MM.1S (cell line): ENCODE data around the gene CLEC2L.

ENCODE experiments used
- EZH2 ChIP-seq: fragments of 300-600 bp; sonication (generic); optimal IDR thresholded peaks from 2 replicates; pipeline ENCODE3; 2017; ENCODE audit warnings: low read depth, mild to moderate bottlenecking, antibody characterized with exemption, low read length, mixed read lengths
- EZH2phosphoT487 ChIP-seq: fragments of 300-600 bp; sonication (generic); IDR thresholded peaks from 2 replicates; pipeline ENCODE4 v1.6.1; 2018; ENCODE audit warnings: antibody characterized with exemption, low read length
- TF ChIP-seq, protein P1 (sequence below): fragments of 300-600 bp; sonication (generic); IDR thresholded peaks from 2 replicates; pipeline ENCODE4 v1.5.1; 2016; ENCODE audit warnings: antibody characterized with exemption, low read length, mixed read lengths

GRCh38 chr7:139582671-139583155 lies 59.2 kb downstream of the CLEC2L start:
- TF ChIP-seq, protein P1, sequence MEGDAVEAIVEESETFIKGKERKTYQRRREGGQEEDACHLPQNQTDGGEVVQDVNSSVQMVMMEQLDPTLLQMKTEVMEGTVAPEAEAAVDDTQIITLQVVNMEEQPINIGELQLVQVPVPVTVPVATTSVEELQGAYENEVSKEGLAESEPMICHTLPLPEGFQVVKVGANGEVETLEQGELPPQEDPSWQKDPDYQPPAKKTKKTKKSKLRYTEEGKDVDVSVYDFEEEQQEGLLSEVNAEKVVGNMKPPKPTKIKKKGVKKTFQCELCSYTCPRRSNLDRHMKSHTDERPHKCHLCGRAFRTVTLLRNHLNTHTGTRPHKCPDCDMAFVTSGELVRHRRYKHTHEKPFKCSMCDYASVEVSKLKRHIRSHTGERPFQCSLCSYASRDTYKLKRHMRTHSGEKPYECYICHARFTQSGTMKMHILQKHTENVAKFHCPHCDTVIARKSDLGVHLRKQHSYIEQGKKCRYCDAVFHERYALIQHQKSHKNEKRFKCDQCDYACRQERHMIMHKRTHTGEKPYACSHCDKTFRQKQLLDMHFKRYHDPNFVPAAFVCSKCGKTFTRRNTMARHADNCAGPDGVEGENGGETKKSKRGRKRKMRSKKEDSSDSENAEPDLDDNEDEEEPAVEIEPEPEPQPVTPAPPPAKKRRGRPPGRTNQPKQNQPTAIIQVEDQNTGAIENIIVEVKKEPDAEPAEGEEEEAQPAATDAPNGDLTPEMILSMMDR, result no peak
- TF ChIP-seq EZH2 (no peak), EZH2phosphoT487 (no peak)
